Measurements from ENCODE around the gene CFAP299. TPM values are rescaled to one million over a fixed set of nuclear protein-coding genes. Genes with fewer than 3 reads are reported as not detected.

The CFAP299 gene
- total RNA-seq, 2 donors from 2014 or later = not detected

DNA sequence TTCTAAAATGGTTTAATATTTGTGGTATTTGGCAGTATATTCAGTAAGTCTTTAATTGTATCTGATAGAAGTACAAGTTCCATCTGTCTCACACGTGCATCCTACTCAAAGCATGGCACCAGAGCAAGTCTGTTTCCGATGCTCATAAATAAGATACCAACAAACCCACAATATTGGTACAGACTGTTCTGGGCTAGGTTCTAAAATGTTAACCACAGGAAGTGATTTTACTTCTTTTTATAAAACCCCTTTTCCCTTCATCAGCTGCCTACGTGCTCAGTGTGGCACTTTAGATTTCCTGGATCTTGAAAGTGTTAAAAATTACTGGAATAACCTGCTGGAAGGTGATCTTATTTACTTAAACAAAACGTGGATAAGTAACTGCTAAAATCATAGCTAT lies 165.1 kb downstream of the CFAP299 start:
- TF ChIP-seq, protein P1, sequence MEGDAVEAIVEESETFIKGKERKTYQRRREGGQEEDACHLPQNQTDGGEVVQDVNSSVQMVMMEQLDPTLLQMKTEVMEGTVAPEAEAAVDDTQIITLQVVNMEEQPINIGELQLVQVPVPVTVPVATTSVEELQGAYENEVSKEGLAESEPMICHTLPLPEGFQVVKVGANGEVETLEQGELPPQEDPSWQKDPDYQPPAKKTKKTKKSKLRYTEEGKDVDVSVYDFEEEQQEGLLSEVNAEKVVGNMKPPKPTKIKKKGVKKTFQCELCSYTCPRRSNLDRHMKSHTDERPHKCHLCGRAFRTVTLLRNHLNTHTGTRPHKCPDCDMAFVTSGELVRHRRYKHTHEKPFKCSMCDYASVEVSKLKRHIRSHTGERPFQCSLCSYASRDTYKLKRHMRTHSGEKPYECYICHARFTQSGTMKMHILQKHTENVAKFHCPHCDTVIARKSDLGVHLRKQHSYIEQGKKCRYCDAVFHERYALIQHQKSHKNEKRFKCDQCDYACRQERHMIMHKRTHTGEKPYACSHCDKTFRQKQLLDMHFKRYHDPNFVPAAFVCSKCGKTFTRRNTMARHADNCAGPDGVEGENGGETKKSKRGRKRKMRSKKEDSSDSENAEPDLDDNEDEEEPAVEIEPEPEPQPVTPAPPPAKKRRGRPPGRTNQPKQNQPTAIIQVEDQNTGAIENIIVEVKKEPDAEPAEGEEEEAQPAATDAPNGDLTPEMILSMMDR (conservative IDR thresholded peaks at IDR 0.05) = no peak
- WGBS, 2 experiments (ENCODE audit: insufficient coverage in 1 of 2, insufficient read length in 1 of 2) = 86 to 94% methylated on average over 1 to 4 of the region's 4 CpGs
- Histone ChIP-seq H3K9ac (ENCODE audit: extremely low read depth, low read length, poor library complexity, severe bottlenecking) (no peak overlapping the region), H3K27me3 (ENCODE audit: control insufficient read depth, insufficient read depth, low read length, poor library complexity, severe bottlenecking) (no peaks in the 10 kb centered on the region), H3K27ac (ENCODE audit: low read depth, low read length) (no peak overlapping the region), H3K4me3 (ENCODE audit: low read length) (no peak overlapping the region), H3K36me3 (ENCODE audit: control insufficient read depth, insufficient read depth, low read length) (no peaks in the 10 kb centered on the region), H3K4me1 (ENCODE audit: control insufficient read depth, insufficient read depth, low read length) (no peaks in the 10 kb centered on the region), H3K9me3 (ENCODE audit: control insufficient read depth, low read length) (peaks cover 23% of the 10 kb centered on the region)
- H3K27ac Mint-ChIP-seq = no peak overlapping the region
- peaks cover 30% of the 10 kb centered on the region for H3K9me3 Mint-ChIP-seq
- H3K36me3 Mint-ChIP-seq (ENCODE audit: low read depth) = peaks cover 7% of the 10 kb centered on the region
- no peak overlapping the region for H3K4me3 Mint-ChIP-seq
- DNase-seq = no peak
- no peaks in the 10 kb centered on the region for H3K27me3 Mint-ChIP-seq (ENCODE audit: insufficient read depth)
- H3K4me1 Mint-ChIP-seq = no peaks in the 10 kb centered on the region

DNA sequence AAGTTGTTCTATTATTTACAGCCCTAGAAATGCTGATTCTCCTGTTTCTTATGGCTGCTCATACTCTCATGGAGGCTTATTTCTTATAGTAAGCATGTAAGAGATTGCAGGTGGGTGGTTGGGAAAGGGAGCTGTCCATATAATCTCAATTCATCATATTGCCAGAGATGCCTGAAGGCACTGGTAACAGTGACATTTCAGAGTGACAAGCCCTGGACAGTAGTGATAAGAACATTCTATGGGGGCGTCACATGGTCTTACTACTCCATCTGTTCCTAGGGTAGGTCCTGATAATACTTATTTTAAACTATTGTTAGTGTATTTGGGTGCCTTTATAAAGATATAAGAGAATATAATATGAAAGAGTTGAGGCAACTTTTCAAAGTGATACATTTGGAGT lies 171.5 kb downstream of the CFAP299 start:
- DNase-seq = no peak
- Mint-ChIP-seq H3K4me1 (no peaks in the 10 kb centered on the region), H3K27me3 (ENCODE audit: insufficient read depth) (no peaks in the 10 kb centered on the region), H3K9me3 (no peaks in the 10 kb centered on the region), H3K36me3 (ENCODE audit: low read depth) (no peaks in the 10 kb centered on the region), H3K27ac (no peak overlapping the region), H3K4me3 (no peak overlapping the region)
- no peak overlapping the region for H3K9ac ChIP-seq (ENCODE audit: extremely low read depth, low read length, poor library complexity, severe bottlenecking)
- H3K27me3 ChIP-seq (ENCODE audit: control insufficient read depth, insufficient read depth, low read length, poor library complexity, severe bottlenecking) = no peaks in the 10 kb centered on the region
- TF ChIP-seq, protein P1 (conservative IDR thresholded peaks at IDR 0.05) = no peak
- H3K27ac ChIP-seq (ENCODE audit: low read depth, low read length) = no peak overlapping the region
- H3K4me3 ChIP-seq (ENCODE audit: low read length) = no peak overlapping the region
- H3K9me3 ChIP-seq (ENCODE audit: control insufficient read depth, low read length) = no peaks in the 10 kb centered on the region
- H3K36me3 ChIP-seq (ENCODE audit: control insufficient read depth, insufficient read depth, low read length) = no peaks in the 10 kb centered on the region
- 78 to 100% methylated on average over 1 of the region's 1 CpG for WGBS, 2 experiments (ENCODE audit: insufficient coverage in 1 of 2, insufficient read length in 1 of 2)
- no peaks in the 10 kb centered on the region for H3K4me1 ChIP-seq (ENCODE audit: control insufficient read depth, insufficient read depth, low read length)

DNA sequence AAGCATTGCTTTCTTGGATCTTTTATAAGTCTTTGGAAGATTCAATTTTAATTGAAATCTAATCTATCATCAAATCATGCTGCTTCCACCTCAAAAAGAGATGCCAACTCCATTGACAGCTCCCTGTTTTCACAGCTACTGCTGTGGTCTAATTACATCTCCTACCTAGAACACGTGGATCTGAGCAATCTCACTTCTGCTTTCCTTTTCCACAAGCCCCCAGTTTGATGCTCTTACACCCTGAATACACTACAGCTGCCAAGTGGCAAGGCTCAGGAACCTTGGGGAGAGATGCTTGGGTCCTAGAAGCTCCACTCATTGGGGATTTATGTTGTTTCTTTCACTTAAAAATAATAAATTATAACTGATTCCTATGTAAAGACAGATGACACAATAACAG lies 172.0 kb downstream of the CFAP299 start:
- H3K27me3 Mint-ChIP-seq (ENCODE audit: insufficient read depth) = no peaks in the 10 kb centered on the region
- WGBS, 2 experiments (ENCODE audit: insufficient coverage in 1 of 2, insufficient read length in 1 of 2) = 74 to 100% methylated on average over 1 of the region's 1 CpG
- H3K36me3 Mint-ChIP-seq (ENCODE audit: low read depth) = no peaks in the 10 kb centered on the region
- Histone ChIP-seq H3K9ac (ENCODE audit: extremely low read depth, low read length, poor library complexity, severe bottlenecking) (no peak overlapping the region), H3K9me3 (ENCODE audit: control insufficient read depth, low read length) (no peaks in the 10 kb centered on the region), H3K4me1 (ENCODE audit: control insufficient read depth, insufficient read depth, low read length) (no peaks in the 10 kb centered on the region), H3K27me3 (ENCODE audit: control insufficient read depth, insufficient read depth, low read length, poor library complexity, severe bottlenecking) (no peaks in the 10 kb centered on the region), H3K4me3 (ENCODE audit: low read length) (no peak overlapping the region), H3K27ac (ENCODE audit: low read depth, low read length) (no peak overlapping the region), H3K36me3 (ENCODE audit: control insufficient read depth, insufficient read depth, low read length) (no peaks in the 10 kb centered on the region)
- no peak for DNase-seq
- no peak overlapping the region for H3K27ac Mint-ChIP-seq
- TF ChIP-seq, protein P1 (conservative IDR thresholded peaks at IDR 0.05) = no peak
- H3K9me3 Mint-ChIP-seq = no peaks in the 10 kb centered on the region
- no peaks in the 10 kb centered on the region for H3K4me1 Mint-ChIP-seq
- H3K4me3 Mint-ChIP-seq = no peak overlapping the region

Measured in endodermal cell (in vitro differentiated cells).